Measurements from ENCODE around the gene PLEKHM1. TPM values are rescaled to one million over a fixed set of nuclear protein-coding genes. Genes with fewer than 3 reads are reported as not detected.

Gene PLEKHM1
- total and polyA plus RNA-seq, 2 of the 13 experiments (the other 11 are each of a cell fraction or from before 2014, with no cell fraction given): 7.6 to 13.5 TPM

GRCh38 chr17:45431531-45432404 is 58.8 kb downstream of the PLEKHM1 start (continued):
- TF ChIP-seq, protein P1, sequence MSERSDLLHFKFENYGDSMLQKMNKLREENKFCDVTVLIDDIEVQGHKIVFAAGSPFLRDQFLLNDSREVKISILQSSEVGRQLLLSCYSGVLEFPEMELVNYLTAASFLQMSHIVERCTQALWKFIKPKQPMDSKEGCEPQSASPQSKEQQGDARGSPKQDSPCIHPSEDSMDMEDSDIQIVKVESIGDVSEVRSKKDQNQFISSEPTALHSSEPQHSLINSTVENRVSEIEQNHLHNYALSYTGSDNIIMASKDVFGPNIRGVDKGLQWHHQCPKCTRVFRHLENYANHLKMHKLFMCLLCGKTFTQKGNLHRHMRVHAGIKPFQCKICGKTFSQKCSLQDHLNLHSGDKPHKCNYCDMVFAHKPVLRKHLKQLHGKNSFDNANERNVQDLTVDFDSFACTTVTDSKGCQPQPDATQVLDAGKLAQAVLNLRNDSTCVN (CRISPR knock-in tag; IDR thresholded peaks at IDR 0.05; ENCODE audit: borderline replicate concordance): 0 out of 2 replicates have a peak, but pooled peaks have one; percentile 68
- 0 out of 2 replicates have a peak, but pooled peaks have one; percentile 19 for TF ChIP-seq SMYD3 (CRISPR knock-in tag; IDR thresholded peaks at IDR 0.05)
- TF ChIP-seq ZNF547 (CRISPR knock-in tag; IDR thresholded peaks at IDR 0.05): peak; percentile 56; the same call in 1 of the 2 replicates
- TF ChIP-seq POLR2A (IDR thresholded peaks at IDR 0.05; ENCODE audit: insufficient read depth in 1 of 2, low read depth in 2 of 2, low read length in 2 of 2): 0 out of 4 replicates have a peak, but pooled peaks of 1 of the 2 experiments have one; percentile 34
- 0 out of 2 replicates have a peak, but pooled peaks have one; percentile 27 for TF ChIP-seq ZNF543 (CRISPR knock-in tag; IDR thresholded peaks at IDR 0.05)
- peak; percentile 17; the same call in 1 of the 2 replicates for TF ChIP-seq ZNF614 (CRISPR knock-in tag; IDR thresholded peaks at IDR 0.05; ENCODE audit: borderline replicate concordance)
- no peak for TF ChIP-seq WIZ (CRISPR knock-in tag; IDR thresholded peaks at IDR 0.05)
- peak; percentile 76 for TF ChIP-seq HNRNPK (IDR thresholded peaks at IDR 0.05; ENCODE audit: low read depth, low read length, poor library complexity, severe bottlenecking)
- TF ChIP-seq TBX2 (CRISPR knock-in tag; IDR thresholded peaks at IDR 0.05; ENCODE audit: borderline replicate concordance): peak; percentile 52; the same call in 1 of the 2 replicates
- TF ChIP-seq ZNF296 (CRISPR knock-in tag; conservative IDR thresholded peaks at IDR 0.05): no peak
- TF ChIP-seq ZNF205 (CRISPR knock-in tag; IDR thresholded peaks at IDR 0.05): 0 out of 2 replicates have a peak, but pooled peaks have one; percentile 35
- TF ChIP-seq PHF21A (CRISPR knock-in tag; IDR thresholded peaks at IDR 0.05): peak; percentile 26
- TF ChIP-seq ARID2 (CRISPR knock-in tag; IDR thresholded peaks at IDR 0.05; ENCODE audit: borderline replicate concordance): 0 out of 2 replicates have a peak, but pooled peaks have one; percentile 57
- TF ChIP-seq ZBTB2 (CRISPR knock-in tag; IDR thresholded peaks at IDR 0.05; ENCODE audit: low read depth): peak; percentile 9; the same call in 1 of the 2 replicates
- TF ChIP-seq ZFP1 (CRISPR knock-in tag; IDR thresholded peaks at IDR 0.05): no peak
- TF ChIP-seq GZF1 (CRISPR knock-in tag; IDR thresholded peaks at IDR 0.05): no peak
- peak; percentile 16; the same call in 1 of the 2 replicates for TF ChIP-seq RXRB (CRISPR knock-in tag; IDR thresholded peaks at IDR 0.05; ENCODE audit: borderline replicate concordance)
- peak; percentile 81 for TF ChIP-seq DRAP1 (CRISPR knock-in tag; IDR thresholded peaks at IDR 0.05)
- TF ChIP-seq, protein P2, sequence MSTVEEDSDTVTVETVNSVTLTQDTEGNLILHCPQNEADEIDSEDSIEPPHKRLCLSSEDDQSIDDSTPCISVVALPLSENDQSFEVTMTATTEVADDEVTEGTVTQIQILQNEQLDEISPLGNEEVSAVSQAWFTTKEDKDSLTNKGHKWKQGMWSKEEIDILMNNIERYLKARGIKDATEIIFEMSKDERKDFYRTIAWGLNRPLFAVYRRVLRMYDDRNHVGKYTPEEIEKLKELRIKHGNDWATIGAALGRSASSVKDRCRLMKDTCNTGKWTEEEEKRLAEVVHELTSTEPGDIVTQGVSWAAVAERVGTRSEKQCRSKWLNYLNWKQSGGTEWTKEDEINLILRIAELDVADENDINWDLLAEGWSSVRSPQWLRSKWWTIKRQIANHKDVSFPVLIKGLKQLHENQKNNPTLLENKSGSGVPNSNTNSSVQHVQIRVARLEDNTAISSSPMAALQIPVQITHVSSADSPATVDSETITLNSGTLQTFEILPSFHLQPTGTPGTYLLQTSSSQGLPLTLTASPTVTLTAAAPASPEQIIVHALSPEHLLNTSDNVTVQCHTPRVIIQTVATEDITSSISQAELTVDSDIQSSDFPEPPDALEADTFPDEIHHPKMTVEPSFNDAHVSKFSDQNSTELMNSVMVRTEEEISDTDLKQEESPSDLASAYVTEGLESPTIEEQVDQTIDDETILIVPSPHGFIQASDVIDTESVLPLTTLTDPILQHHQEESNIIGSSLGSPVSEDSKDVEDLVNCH (CRISPR knock-in tag; IDR thresholded peaks at IDR 0.05): no peak
- 0 out of 2 replicates have a peak, but pooled peaks have one; percentile 35 for TF ChIP-seq POLR2G (IDR thresholded peaks at IDR 0.05; ENCODE audit: low read depth, low read length)
- TF ChIP-seq, protein P3, sequence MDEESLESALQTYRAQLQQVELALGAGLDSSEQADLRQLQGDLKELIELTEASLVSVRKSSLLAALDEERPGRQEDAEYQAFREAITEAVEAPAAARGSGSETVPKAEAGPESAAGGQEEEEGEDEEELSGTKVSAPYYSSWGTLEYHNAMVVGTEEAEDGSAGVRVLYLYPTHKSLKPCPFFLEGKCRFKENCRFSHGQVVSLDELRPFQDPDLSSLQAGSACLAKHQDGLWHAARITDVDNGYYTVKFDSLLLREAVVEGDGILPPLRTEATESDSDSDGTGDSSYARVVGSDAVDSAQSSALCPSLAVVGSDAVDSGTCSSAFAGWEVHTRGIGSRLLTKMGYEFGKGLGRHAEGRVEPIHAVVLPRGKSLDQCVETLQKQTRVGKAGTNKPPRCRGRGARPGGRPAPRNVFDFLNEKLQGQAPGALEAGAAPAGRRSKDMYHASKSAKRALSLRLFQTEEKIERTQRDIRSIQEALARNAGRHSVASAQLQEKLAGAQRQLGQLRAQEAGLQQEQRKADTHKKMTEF (CRISPR knock-in tag; IDR thresholded peaks at IDR 0.05): peak; percentile 35; the same call in 1 of the 2 replicates
- peak; percentile 80; the same call in 1 of the 2 replicates for TF ChIP-seq KDM2A (CRISPR knock-in tag; IDR thresholded peaks at IDR 0.05; ENCODE audit: borderline replicate concordance, low read depth)
